ENCODE measurements around the gene GNAI1. TPM values are rescaled to one million over a fixed set of nuclear protein-coding genes. Genes with fewer than 3 reads are reported as not detected.

Gene GNAI1
- total and polyA plus RNA-seq, 10 of the 15 experiments (the other 5 are each of a cell fraction or from before 2014, with no cell fraction given): not detected

DNA sequence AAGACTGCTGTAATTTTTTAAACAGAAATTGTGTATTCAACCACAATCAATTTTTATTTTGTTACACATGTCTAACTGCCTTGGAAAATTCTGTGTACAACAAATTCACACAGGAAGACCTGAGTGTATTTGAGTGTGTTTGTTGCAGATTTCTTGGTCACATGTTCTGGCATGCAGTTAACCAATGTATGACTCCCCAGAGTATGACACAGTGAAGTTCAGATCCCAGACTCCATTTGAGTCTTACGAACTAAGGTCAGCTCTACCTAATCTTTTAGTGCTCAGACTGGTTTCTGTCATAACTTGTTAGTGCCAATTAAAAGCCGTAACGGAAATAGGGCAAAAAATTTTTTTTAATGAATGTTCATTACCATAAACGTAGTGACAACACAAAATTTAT lies 5.8 kb downstream of the GNAI1 start (continued):
- TF ChIP-seq, protein P1, sequence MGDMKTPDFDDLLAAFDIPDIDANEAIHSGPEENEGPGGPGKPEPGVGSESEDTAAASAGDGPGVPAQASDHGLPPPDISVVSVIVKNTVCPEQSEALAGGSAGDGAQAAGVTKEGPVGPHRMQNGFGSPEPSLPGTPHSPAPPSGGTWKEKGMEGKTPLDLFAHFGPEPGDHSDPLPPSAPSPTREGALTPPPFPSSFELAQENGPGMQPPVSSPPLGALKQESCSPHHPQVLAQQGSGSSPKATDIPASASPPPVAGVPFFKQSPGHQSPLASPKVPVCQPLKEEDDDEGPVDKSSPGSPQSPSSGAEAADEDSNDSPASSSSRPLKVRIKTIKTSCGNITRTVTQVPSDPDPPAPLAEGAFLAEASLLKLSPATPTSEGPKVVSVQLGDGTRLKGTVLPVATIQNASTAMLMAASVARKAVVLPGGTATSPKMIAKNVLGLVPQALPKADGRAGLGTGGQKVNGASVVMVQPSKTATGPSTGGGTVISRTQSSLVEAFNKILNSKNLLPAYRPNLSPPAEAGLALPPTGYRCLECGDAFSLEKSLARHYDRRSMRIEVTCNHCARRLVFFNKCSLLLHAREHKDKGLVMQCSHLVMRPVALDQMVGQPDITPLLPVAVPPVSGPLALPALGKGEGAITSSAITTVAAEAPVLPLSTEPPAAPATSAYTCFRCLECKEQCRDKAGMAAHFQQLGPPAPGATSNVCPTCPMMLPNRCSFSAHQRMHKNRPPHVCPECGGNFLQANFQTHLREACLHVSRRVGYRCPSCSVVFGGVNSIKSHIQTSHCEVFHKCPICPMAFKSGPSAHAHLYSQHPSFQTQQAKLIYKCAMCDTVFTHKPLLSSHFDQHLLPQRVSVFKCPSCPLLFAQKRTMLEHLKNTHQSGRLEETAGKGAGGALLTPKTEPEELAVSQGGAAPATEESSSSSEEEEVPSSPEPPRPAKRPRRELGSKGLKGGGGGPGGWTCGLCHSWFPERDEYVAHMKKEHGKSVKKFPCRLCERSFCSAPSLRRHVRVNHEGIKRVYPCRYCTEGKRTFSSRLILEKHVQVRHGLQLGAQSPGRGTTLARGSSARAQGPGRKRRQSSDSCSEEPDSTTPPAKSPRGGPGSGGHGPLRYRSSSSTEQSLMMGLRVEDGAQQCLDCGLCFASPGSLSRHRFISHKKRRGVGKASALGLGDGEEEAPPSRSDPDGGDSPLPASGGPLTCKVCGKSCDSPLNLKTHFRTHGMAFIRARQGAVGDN (IDR thresholded peaks at IDR 0.05): no peak
- TF ChIP-seq, protein P2, sequence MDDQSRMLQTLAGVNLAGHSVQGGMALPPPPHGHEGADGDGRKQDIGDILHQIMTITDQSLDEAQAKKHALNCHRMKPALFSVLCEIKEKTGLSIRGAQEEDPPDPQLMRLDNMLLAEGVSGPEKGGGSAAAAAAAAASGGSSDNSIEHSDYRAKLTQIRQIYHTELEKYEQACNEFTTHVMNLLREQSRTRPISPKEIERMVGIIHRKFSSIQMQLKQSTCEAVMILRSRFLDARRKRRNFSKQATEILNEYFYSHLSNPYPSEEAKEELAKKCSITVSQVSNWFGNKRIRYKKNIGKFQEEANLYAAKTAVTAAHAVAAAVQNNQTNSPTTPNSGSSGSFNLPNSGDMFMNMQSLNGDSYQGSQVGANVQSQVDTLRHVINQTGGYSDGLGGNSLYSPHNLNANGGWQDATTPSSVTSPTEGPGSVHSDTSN (IDR thresholded peaks at IDR 0.05; ENCODE audit: insufficient replicate concordance, low read depth, low read length): no peak
- TF ChIP-seq, protein P3, sequence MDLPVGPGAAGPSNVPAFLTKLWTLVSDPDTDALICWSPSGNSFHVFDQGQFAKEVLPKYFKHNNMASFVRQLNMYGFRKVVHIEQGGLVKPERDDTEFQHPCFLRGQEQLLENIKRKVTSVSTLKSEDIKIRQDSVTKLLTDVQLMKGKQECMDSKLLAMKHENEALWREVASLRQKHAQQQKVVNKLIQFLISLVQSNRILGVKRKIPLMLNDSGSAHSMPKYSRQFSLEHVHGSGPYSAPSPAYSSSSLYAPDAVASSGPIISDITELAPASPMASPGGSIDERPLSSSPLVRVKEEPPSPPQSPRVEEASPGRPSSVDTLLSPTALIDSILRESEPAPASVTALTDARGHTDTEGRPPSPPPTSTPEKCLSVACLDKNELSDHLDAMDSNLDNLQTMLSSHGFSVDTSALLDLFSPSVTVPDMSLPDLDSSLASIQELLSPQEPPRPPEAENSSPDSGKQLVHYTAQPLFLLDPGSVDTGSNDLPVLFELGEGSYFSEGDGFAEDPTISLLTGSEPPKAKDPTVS (IDR thresholded peaks at IDR 0.05; ENCODE audit: low read depth, low read length): no peak
- no peak for TF ChIP-seq SIN3A (IDR thresholded peaks at IDR 0.05; ENCODE audit: low read depth, low read length)
- TF ChIP-seq, protein P4, sequence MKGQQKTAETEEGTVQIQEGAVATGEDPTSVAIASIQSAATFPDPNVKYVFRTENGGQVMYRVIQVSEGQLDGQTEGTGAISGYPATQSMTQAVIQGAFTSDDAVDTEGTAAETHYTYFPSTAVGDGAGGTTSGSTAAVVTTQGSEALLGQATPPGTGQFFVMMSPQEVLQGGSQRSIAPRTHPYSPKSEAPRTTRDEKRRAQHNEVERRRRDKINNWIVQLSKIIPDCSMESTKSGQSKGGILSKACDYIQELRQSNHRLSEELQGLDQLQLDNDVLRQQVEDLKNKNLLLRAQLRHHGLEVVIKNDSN (IDR thresholded peaks at IDR 0.05; ENCODE audit: borderline replicate concordance, extremely low read length, insufficient read depth, low read depth, low read length): no peak
- no peak for TF ChIP-seq ATF7 (IDR thresholded peaks at IDR 0.05; ENCODE audit: low read depth)

Measured in GM12878 (cell line).